ENCODE results near the gene ABCC1.

- TF ChIP-seq, protein P1, sequence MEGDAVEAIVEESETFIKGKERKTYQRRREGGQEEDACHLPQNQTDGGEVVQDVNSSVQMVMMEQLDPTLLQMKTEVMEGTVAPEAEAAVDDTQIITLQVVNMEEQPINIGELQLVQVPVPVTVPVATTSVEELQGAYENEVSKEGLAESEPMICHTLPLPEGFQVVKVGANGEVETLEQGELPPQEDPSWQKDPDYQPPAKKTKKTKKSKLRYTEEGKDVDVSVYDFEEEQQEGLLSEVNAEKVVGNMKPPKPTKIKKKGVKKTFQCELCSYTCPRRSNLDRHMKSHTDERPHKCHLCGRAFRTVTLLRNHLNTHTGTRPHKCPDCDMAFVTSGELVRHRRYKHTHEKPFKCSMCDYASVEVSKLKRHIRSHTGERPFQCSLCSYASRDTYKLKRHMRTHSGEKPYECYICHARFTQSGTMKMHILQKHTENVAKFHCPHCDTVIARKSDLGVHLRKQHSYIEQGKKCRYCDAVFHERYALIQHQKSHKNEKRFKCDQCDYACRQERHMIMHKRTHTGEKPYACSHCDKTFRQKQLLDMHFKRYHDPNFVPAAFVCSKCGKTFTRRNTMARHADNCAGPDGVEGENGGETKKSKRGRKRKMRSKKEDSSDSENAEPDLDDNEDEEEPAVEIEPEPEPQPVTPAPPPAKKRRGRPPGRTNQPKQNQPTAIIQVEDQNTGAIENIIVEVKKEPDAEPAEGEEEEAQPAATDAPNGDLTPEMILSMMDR (IDR thresholded peaks at IDR 0.05 in 4 of 5, conservative IDR thresholded peaks at IDR 0.05 in 1 of 5) = no peak
- TF ChIP-seq POLR2A (IDR thresholded peaks at IDR 0.05) = no peak
These were observed 122.3 kb downstream of the ABCC1 start for GRCh38 chr16:16071631-16072244.
